Keratinocyte (primary cell): ENCODE results near the gene UBE2O. TPM values are rescaled to one million over a fixed set of nuclear protein-coding genes. Genes with fewer than 3 reads are reported as not detected.

ENCODE experiments used
- DNase-seq: peaks from one replicate; pipeline ENCODE4 v3.0.0-alpha.2; 2011; ENCODE audit warnings: low read depth, missing footprints, low spot score
- FAIRE-seq: peaks from 2 replicates; lab custom pipeline; 2011; peaks lifted over from hg19 to GRCh38; lab: Jason Lieb, UNC
- H2AFZ ChIP-seq: 2 replicates; pipeline ENCODE4 v1.6.0; 2012; ENCODE audit warnings: low read length, control low read depth, inconsistent platforms; ENCODE audit not compliant: control insufficient read depth
- H3K27ac ChIP-seq: 2 replicates; pipeline ENCODE4 v1.5.1; 2011; ENCODE audit warnings: low read length; ENCODE audit not compliant: control insufficient read depth, insufficient read depth
- H3K27me3 ChIP-seq: 3 replicates; pipeline ENCODE4 v1.6.0; 2011; ENCODE audit warnings: low read length; ENCODE audit not compliant: control insufficient read depth, insufficient read depth; ENCODE audit errors: extremely low read depth
- H3K36me3 ChIP-seq, 2 experiments: 2 replicates in 1 of 2; 3 replicates in 1 of 2; pipeline ENCODE4 v1.5.1; 2011; ENCODE audit warnings: low read length in 2 of 2, mild to moderate bottlenecking in 1 of 2; ENCODE audit not compliant: control insufficient read depth in 2 of 2, insufficient read depth in 2 of 2; ENCODE audit errors: extremely low read depth in 1 of 2
- H3K4me1 ChIP-seq: 3 replicates; pipeline ENCODE4 v1.5.1; 2011; ENCODE audit warnings: low read length; ENCODE audit not compliant: control insufficient read depth, insufficient read depth; ENCODE audit errors: extremely low read depth
- H3K4me2 ChIP-seq: 3 replicates; pipeline ENCODE4 v1.6.0; 2011; ENCODE audit warnings: low read depth, low read length; ENCODE audit not compliant: control insufficient read depth, insufficient read depth; ENCODE audit errors: extremely low read depth
- H3K4me3 ChIP-seq, 3 experiments: fragments of 200-600 bp in 1 of 3; sonication (generic) in 1 of 3; 2 replicates in 2 of 3; 3 replicates in 1 of 3; pipeline ENCODE4 v1.5.1; 2011 to 2016; ENCODE audit warnings: low read length in 3 of 3, mild to moderate bottlenecking in 3 of 3, control low read depth in 2 of 3, inconsistent platforms in 1 of 3, low read depth in 1 of 3, mixed read lengths in 1 of 3, mixed run types in 1 of 3, moderate library complexity in 1 of 3; ENCODE audit not compliant: control insufficient read depth in 2 of 3, insufficient read depth in 2 of 3; ENCODE audit errors: extremely low read depth in 1 of 3
- H3K79me2 ChIP-seq: 2 replicates; pipeline ENCODE4 v1.6.0; 2012; ENCODE audit warnings: low read length; ENCODE audit not compliant: control insufficient read depth, insufficient read depth
- H3K9ac ChIP-seq: 3 replicates; pipeline ENCODE4 v1.6.0; 2011; ENCODE audit warnings: low read length; ENCODE audit not compliant: control insufficient read depth, insufficient read depth; ENCODE audit errors: extremely low read depth
- H3K9me1 ChIP-seq: 3 replicates; pipeline ENCODE4 v1.6.0; 2011; ENCODE audit warnings: low read length; ENCODE audit not compliant: control insufficient read depth, insufficient read depth; ENCODE audit errors: extremely low read depth
- H3K9me3 ChIP-seq: 2 replicates; pipeline ENCODE4 v1.5.1; 2012; ENCODE audit warnings: low read depth, low read length; ENCODE audit not compliant: control insufficient read depth
- H4K20me1 ChIP-seq: 3 replicates; pipeline ENCODE4 v1.6.0; 2011; ENCODE audit warnings: low read length; ENCODE audit not compliant: control insufficient read depth, insufficient read depth; ENCODE audit errors: extremely low read depth
- EZH2 ChIP-seq: IDR thresholded peaks from one replicate; pipeline ENCODE4 v1.6.1; 2012; ENCODE audit warnings: inconsistent platforms, mild to moderate bottlenecking, low read length, moderate library complexity
- dilution Hi-C: fragments of 300-500 bp; cut with MboI; formaldehyde crosslinking; loops from one replicate; pipeline ENCODE4 v1.7.0; 2020; ENCODE audit warnings: low sequenced_read_pairs; ENCODE audit not compliant: extremely low pct_ligation_motif_present
- polyA plus RNA-seq, 5 experiments: library from polyadenylated mRNA; depleted of rRNA in 3 of 5; stranded (reverse) in 3 of 5; stranded (forward) in 1 of 5; unstranded in 1 of 5; fragments of >200 nt; gene quantifications; 1 replicate in 1 of 5; 2 replicates in 3 of 5; 3 replicates in 1 of 5; pipeline versions ENCODE4 v1.2.1 to v1.2.3, GENCODE V29; 2011 to 2012; ENCODE audit warnings: missing spikeins in 2 of 5, low read depth in 1 of 5, low replicate concordance in 1 of 5
- TF ChIP-seq, protein P1 (sequence below), 3 experiments: IDR thresholded peaks in 1 of 3; conservative IDR thresholded peaks in 1 of 3; optimal IDR thresholded peaks in 1 of 3; 2 replicates in 2 of 3; 3 replicates in 1 of 3; pipeline versions ENCODE3 to v1.5.1; 2011; ENCODE audit warnings: low read length in 3 of 3, mild to moderate bottlenecking in 3 of 3, moderate library complexity in 2 of 3, control low read depth in 1 of 3, inconsistent platforms in 1 of 3; ENCODE audit not compliant: insufficient read depth in 2 of 3; ENCODE audit errors: extremely low read depth in 1 of 3

UBE2O gene
- polyA plus RNA-seq, 1 donor (not counting 4 experiments of a cell fraction or from before 2014, with no cell fraction given) = 10.9 TPM

DNA sequence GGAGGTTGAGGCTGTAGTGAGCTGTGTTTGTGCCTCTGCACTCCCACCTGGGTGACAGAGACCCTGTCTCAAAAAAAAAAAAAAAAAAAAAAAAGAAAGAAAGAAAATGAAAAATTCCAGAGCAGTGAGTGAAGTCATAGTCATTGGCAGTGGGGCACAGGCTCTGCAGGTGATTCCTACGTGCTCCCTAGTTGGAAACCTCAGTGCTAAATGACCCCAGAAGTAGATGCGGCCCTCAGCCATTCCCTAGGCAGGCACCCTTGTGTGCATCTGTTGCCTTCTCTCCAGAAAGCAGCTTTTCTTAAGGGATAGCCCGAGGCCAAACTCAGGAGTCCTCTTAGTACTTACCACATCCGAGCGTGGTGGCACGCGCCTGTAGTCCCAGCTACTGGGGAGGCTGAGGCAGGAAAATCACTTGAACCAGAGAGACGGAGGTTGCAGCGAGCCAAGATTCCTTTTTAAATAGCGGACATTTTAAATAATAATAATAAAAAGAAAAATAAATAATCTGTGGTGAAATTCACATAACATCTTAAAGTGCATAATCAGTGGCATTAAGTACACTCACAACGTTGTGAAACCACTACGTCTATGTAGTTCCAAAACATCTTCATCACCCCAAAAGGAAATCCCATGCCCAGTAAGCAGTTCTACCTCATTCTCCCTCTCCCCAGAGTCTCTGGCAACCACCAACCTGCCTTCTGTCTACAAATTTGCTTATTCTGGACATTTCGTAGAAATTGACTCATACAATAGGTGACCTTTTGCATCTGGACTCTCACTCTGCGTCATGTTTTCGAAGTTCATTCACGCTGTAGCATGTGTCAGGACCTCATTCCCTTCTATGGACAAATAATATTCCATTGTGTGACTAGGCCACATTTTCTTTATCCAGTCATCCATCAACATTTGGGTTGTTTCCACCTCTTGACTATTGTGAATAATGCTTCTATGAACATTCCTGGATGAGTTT lies 81.0 kb downstream of the UBE2O start:
- peak; percentile 87 for DNase-seq
- H3K4me3 ChIP-seq = no peak overlapping the region
- no peak for TF ChIP-seq EZH2
- TF ChIP-seq, protein P1, sequence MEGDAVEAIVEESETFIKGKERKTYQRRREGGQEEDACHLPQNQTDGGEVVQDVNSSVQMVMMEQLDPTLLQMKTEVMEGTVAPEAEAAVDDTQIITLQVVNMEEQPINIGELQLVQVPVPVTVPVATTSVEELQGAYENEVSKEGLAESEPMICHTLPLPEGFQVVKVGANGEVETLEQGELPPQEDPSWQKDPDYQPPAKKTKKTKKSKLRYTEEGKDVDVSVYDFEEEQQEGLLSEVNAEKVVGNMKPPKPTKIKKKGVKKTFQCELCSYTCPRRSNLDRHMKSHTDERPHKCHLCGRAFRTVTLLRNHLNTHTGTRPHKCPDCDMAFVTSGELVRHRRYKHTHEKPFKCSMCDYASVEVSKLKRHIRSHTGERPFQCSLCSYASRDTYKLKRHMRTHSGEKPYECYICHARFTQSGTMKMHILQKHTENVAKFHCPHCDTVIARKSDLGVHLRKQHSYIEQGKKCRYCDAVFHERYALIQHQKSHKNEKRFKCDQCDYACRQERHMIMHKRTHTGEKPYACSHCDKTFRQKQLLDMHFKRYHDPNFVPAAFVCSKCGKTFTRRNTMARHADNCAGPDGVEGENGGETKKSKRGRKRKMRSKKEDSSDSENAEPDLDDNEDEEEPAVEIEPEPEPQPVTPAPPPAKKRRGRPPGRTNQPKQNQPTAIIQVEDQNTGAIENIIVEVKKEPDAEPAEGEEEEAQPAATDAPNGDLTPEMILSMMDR (optimal IDR thresholded peaks at IDR 0.05 in 1 of 3, IDR thresholded peaks at IDR 0.05 in 1 of 3, conservative IDR thresholded peaks at IDR 0.05 in 1 of 3; ENCODE audit: extremely low read depth in 1 of 3, insufficient read depth in 2 of 3, low read length in 3 of 3) = no peak
- dilution Hi-C loops = no loop called here
- H3K27ac ChIP-seq = peak overlapping the region; percentile 74
- H3K9ac ChIP-seq = peak overlapping the region; percentile 30
- H3K9me3 ChIP-seq = no peaks in the 10 kb centered on the region
- no peaks in the 10 kb centered on the region for H3K79me2 ChIP-seq
- no peak overlapping the region for H2AFZ ChIP-seq
- peak; percentile 80 for FAIRE-seq
- H4K20me1 ChIP-seq = no peaks in the 10 kb centered on the region
- no peaks in the 10 kb centered on the region for H3K9me1 ChIP-seq
- H3K4me2 ChIP-seq = no peak overlapping the region
- H3K27me3 ChIP-seq = no peaks in the 10 kb centered on the region
- peaks cover 39% of the 10 kb centered on the region for H3K4me1 ChIP-seq
- no peaks in the 10 kb centered on the region for H3K36me3 ChIP-seq

DNA sequence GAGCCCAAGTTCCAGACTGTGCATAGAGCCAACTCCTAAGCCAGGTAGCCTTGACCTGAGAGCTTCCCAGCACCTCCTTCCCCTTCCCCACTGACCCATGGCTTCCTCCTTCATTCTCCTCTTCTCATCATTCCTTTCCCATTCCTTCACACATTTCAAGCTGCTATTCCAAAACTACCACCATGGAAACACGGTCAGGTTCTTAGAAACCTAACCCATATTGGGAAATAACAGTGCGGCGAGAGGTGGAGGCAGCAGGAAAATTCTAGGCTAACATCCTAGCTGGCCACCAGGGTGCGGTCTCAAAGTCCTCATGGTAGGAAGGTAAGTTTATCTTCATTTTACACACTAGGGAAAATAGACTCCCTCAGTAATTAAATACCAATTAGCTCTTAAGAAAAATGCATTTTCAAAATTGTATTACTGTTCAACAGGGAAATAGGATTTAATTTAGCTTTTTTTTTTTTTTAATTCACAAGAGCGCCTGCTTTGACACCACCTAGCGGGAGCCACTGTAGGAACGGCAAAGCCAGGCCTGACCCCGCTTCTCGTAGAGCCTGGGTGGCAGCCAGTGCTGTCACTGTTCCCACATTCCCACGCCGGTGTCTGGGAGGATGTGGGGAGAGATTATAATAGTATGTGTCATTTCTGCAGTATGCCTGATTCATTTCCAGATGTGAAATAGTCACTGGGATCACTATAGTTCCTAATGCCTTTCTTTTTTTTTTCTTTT lies 82.5 kb downstream of the UBE2O start:
- FAIRE-seq (peak; percentile 9), DNase-seq (peak; percentile 71)
- H3K9me1 ChIP-seq = no peaks in the 10 kb centered on the region
- dilution Hi-C loops = no loop called here
- H3K4me3 ChIP-seq = no peak overlapping the region
- peak overlapping the region; percentile 28 for H3K9ac ChIP-seq
- no peaks in the 10 kb centered on the region for H3K9me3 ChIP-seq
- H4K20me1 ChIP-seq = no peaks in the 10 kb centered on the region
- H3K79me2 ChIP-seq = no peaks in the 10 kb centered on the region
- peak overlapping the region; percentile 39 for H3K4me2 ChIP-seq
- peaks cover 39% of the 10 kb centered on the region for H3K4me1 ChIP-seq
- peak overlapping the region; percentile 63 for H3K27ac ChIP-seq
- H2AFZ ChIP-seq = peak overlapping the region; percentile 66
- no peak for TF ChIP-seq EZH2
- TF ChIP-seq, protein P1 (optimal IDR thresholded peaks at IDR 0.05 in 1 of 3, IDR thresholded peaks at IDR 0.05 in 1 of 3, conservative IDR thresholded peaks at IDR 0.05 in 1 of 3; ENCODE audit: extremely low read depth in 1 of 3, insufficient read depth in 2 of 3, low read length in 3 of 3) = peak; percentile 48 to 62 (median 57)
- no peaks in the 10 kb centered on the region for H3K36me3 ChIP-seq
- no peaks in the 10 kb centered on the region for H3K27me3 ChIP-seq
